ENCODE results near the gene SLC9A6.
"Not testable (repeated sequence)": the region's sequence is repeated elsewhere in the genome, so short reads cannot be mapped to it uniquely, and the experiment has no call there.

SLC9A6 gene

DNA sequence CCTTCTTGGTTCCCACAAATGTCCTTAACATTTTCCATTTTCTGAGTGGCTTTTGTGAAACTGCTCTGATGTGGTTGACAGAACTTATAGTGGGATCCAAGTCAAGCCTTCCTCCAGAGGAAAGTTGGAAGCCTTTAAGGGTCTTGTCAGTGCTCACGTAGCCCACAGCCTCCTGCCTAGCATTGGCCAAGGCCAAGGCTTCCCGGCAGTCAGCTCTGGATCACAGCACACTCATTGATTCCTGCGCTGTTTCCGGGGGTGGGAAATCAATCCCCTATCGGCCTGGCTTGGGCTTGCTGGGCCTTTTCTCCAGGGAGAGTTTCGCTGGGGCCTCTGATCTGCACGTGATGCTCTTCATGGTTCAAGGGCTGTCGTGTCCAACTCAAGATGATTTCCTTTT lies 76.1 kb downstream of the SLC9A6 start:
- no peak for DNase-seq (ENCODE audit: low spot score)
- H3K9me3 Mint-ChIP-seq: no peaks in the 10 kb centered on the region
- H3K36me3 Mint-ChIP-seq (ENCODE audit: low read depth): no peaks in the 10 kb centered on the region
- peaks cover 10% of the 10 kb centered on the region for H3K4me1 Mint-ChIP-seq (ENCODE audit: low read depth)
- no peak overlapping the region for H3K27ac Mint-ChIP-seq
- H3K27me3 Mint-ChIP-seq (ENCODE audit: low read depth): no peaks in the 10 kb centered on the region
- no peak overlapping the region for H3K4me3 Mint-ChIP-seq

DNA sequence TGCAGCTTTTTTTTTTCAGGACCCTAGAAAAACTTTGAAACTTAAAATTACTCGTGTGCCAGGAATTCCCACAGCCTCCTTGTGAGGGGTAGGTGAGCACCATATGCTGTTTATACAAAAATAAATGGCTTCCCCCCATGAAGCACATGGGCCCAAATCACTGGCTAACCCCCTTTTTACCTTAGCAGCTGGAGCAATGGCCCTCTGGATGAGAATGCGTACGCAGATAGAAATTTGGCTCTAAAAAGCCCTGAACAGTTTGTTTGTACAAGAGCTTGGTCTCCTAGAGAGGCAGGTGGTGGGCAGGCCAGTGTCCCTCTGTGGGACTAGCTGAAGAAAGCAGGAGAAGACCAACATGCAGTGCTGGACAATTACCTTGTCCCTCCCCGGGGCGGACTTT lies 76.5 kb downstream of the SLC9A6 start:
- Mint-ChIP-seq H3K27ac (no peak overlapping the region), H3K4me3 (no peak overlapping the region), H3K4me1 (ENCODE audit: low read depth) (peaks cover 7% of the 10 kb centered on the region), H3K36me3 (ENCODE audit: low read depth) (no peaks in the 10 kb centered on the region), H3K9me3 (no peaks in the 10 kb centered on the region), H3K27me3 (ENCODE audit: low read depth) (no peaks in the 10 kb centered on the region)
- no peak for DNase-seq (ENCODE audit: low spot score)

DNA sequence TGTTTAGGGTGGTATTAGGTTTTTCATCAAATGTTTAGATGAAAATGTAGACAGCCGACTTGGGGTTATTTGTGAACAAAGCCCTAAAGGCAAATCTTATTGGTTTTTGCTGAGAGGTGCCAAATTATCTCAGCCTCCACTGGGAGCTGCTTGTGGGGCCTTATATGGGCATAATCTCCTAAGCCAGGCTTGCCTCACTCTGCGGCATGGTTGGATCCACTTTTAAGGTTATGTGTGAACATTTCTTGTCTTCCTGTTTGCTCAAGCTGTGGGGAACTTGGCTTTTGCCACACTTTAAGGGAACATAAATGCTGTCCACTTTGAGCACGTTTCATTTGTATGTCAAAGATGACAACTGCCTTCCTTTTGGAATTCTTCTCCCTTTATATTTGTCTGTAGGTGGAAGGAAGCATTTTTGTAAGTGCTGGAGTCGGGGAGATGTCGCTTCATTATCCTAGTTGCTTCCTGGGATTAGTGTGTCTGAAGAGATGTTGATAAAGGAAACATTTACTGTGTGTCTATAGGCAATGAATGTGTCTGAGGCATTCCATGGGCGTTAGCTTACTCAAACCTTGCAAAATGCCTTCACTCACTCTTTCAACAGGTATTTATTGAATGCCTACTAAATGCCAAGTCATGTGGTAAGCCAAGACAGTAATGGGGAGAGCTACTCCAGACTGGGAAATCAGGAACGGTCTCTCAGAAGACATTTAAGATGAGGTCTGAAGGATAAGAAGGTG lies 78.3 kb downstream of the SLC9A6 start:
- no peaks in the 10 kb centered on the region for H3K36me3 Mint-ChIP-seq (ENCODE audit: low read depth)
- no peak for DNase-seq (ENCODE audit: low spot score)
- no peak overlapping the region for H3K27ac Mint-ChIP-seq
- H3K4me1 Mint-ChIP-seq (ENCODE audit: low read depth): peaks cover 6% of the 10 kb centered on the region
- H3K27me3 Mint-ChIP-seq (ENCODE audit: low read depth): no peaks in the 10 kb centered on the region
- H3K4me3 Mint-ChIP-seq: no peak overlapping the region
- no peaks in the 10 kb centered on the region for H3K9me3 Mint-ChIP-seq

DNA sequence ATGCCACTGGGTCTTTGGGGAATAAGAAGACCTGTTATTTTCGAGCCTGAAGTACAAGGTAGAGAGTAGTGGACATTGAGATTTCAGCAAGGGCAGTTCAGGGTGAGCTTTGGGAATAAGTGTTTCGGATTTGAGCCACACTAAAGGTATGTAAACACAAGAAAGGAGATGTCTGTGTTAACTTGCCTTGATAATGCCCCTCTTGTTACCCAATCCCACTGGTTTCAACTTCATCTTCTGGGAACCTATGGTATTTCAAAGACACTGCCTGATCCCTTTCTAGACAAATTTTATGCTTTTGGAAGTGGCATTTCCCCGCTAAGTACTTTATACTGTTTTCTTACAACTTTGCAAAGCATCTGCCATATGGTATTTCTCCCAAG lies 79.4 kb downstream of the SLC9A6 start:
- Mint-ChIP-seq H3K4me1 (ENCODE audit: low read depth) (peaks cover 6% of the 10 kb centered on the region), H3K4me3 (peak overlapping the region; percentile 18)

DNA sequence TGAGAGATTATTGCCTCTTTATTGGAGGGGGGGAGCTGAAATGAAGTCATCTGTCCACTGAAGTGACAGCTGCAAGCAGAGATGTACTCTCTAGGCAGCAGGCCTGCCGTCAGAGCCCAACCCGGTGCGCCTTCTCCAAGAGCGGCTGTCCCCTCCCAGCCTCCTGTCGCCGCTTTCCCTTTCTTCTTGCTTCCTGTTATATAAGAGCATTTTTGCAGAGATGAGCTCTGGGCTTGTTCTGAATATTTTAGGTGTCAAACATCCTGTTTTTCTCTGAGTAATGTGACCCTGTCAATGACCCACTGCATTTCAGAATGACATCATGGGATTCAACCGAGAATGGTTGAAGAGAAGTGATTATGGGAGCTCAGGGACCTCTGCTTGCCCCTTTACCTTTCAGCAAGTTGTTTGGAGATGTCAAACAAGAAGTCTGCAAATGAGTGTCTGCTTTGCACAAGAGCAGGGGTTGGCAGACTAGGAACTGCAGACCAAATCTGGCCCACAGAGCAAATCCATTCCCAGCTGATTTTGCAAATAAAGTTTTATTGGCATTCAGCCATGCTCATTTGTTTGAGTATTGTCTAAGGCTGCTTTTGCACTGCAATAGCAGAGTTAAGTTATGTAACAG lies 79.9 kb downstream of the SLC9A6 start:
- H3K27ac Mint-ChIP-seq: peak overlapping the region; percentile 36
- H3K27me3 Mint-ChIP-seq (ENCODE audit: low read depth): no peaks in the 10 kb centered on the region
- no peaks in the 10 kb centered on the region for H3K9me3 Mint-ChIP-seq
- no peak for DNase-seq (ENCODE audit: low spot score)
- H3K36me3 Mint-ChIP-seq (ENCODE audit: low read depth): no peaks in the 10 kb centered on the region
- peak overlapping the region; percentile 18 for H3K4me3 Mint-ChIP-seq
- H3K4me1 Mint-ChIP-seq (ENCODE audit: low read depth): peaks cover 6% of the 10 kb centered on the region

More for the DNA sequence above, 79.4 kb downstream of the SLC9A6 start:
- Mint-ChIP-seq H3K36me3 (ENCODE audit: low read depth) (no peaks in the 10 kb centered on the region), H3K27ac (peak overlapping the region; percentile 36), H3K9me3 (no peaks in the 10 kb centered on the region), H3K27me3 (ENCODE audit: low read depth) (no peaks in the 10 kb centered on the region)
- DNase-seq (ENCODE audit: low spot score): no peak

DNA sequence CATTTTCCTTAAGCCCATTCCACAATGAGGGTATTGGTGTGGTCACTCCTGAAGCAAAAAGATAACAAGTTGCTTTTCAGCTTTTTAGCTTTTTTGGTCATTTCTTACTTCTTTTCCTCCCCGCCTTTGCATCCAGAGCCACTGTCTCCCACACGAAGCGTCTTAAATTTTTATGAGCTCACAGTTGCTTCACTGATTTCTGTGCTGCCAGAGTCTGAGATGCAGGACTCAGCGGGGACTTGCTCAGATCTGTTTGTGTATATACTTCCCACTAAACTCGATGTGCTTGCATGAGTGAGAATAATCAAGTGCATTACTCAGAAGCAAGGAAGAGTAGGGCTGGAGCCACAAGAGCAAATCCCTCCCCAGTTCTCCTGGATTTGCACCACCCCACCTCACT lies 81.9 kb downstream of the SLC9A6 start:
- Mint-ChIP-seq H3K9me3 (no peaks in the 10 kb centered on the region), H3K4me3 (no peak overlapping the region), H3K27ac (no peak overlapping the region), H3K27me3 (ENCODE audit: low read depth) (no peaks in the 10 kb centered on the region), H3K36me3 (ENCODE audit: low read depth) (no peaks in the 10 kb centered on the region), H3K4me1 (ENCODE audit: low read depth) (peaks cover 15% of the 10 kb centered on the region)
- DNase-seq (ENCODE audit: low spot score): no peak

DNA sequence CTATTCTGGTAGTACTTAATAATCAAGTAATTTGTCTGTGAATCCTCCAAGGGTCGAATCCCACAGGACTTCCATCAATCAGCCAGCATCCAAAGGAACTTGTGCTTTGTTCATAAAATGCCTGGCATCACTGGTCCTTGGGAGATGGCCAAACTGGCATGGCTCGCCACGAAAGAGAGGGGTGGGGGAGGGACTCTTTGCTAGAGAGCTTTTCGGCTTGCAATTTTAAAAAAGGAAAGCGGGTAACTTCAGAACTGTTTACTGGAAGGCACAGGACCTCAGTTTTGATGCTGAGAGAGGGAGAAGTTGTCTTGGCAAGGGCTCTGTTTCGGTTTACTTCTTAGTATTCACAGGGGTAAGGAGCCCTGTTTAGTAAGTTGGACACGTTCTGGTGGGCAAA lies 82.7 kb downstream of the SLC9A6 start:
- H3K4me3 Mint-ChIP-seq: no peak overlapping the region
- H3K36me3 Mint-ChIP-seq (ENCODE audit: low read depth): no peaks in the 10 kb centered on the region
- H3K27me3 Mint-ChIP-seq (ENCODE audit: low read depth): no peaks in the 10 kb centered on the region
- no peak for DNase-seq (ENCODE audit: low spot score)
- H3K4me1 Mint-ChIP-seq (ENCODE audit: low read depth): peaks cover 15% of the 10 kb centered on the region
- no peak overlapping the region for H3K27ac Mint-ChIP-seq
- no peaks in the 10 kb centered on the region for H3K9me3 Mint-ChIP-seq

DNA sequence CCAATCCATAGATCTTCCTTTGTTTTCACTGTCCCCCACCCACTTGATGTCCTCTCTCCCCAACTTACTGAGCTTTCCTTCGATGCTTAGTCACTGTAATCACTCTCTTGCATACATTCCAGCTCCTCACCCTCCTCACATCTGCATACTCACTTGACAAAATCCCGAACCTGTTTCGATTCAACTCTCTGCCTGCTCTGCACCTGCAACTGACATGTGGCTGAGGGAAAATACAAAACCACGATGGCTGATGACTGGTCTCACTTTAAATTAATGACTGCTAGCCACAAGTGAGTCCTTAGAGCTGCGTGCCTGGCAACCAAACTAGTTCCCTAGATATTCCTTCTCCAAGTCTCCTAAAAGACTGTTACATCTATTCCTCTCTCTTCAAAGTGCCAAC lies 91.7 kb downstream of the SLC9A6 start:
- H3K4me1 Mint-ChIP-seq (ENCODE audit: low read depth): no peaks in the 10 kb centered on the region
- H3K4me3 Mint-ChIP-seq: no peak overlapping the region

DNA sequence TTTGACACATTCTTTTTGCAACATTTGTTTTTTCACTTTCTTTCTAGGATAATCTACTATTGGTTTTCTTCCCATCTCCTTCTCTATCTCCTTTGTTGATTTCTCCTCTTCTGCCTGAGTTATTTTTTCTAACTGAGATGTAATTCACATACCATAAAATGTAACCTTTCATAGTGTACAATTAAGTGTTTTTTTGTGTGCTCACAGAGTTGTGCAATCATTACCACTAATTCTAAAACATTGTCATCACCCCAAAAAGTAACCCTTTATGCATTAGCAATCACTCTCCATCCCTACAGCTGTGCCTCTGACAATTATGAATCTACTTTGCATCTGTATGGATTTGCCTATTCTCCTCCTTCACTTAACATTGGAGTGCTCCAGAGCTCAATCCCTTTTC lies 95.5 kb downstream of the SLC9A6 start:
- DNase-seq (ENCODE audit: low spot score): no peak
- Mint-ChIP-seq H3K9me3 (no peaks in the 10 kb centered on the region), H3K4me3 (no peak overlapping the region), H3K4me1 (ENCODE audit: low read depth) (no peaks in the 10 kb centered on the region), H3K27me3 (ENCODE audit: low read depth) (peaks cover 20% of the 10 kb centered on the region), H3K36me3 (ENCODE audit: low read depth) (no peaks in the 10 kb centered on the region), H3K27ac (no peak overlapping the region)

More for the DNA sequence above, 91.7 kb downstream of the SLC9A6 start:
- Mint-ChIP-seq H3K27ac (no peak overlapping the region), H3K9me3 (no peaks in the 10 kb centered on the region), H3K27me3 (ENCODE audit: low read depth) (peaks cover 20% of the 10 kb centered on the region), H3K36me3 (ENCODE audit: low read depth) (no peaks in the 10 kb centered on the region)
- DNase-seq (ENCODE audit: low spot score): no peak

DNA sequence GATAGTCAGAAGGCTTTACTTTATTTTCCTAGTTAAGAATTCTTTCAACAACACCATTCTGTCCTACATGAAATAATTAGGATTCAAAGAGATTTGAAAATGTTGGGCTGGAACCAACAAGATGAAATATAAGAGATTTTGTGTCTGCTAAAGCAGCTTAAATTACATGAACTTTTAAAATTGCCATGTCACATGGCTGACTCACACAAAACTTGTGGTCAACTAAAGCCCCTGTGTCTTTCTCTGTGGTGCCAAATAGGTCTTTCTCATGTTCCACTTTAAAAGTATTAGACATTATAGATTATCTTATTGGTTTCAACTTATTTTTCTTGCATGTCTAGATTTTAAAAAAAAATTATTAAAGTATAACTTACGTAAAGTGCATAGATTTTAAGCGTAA lies 101.3 kb downstream of the SLC9A6 start:
- H3K9me3 Mint-ChIP-seq: no peaks in the 10 kb centered on the region
- DNase-seq (ENCODE audit: low spot score): no peak
- H3K27me3 Mint-ChIP-seq (ENCODE audit: low read depth): peaks cover 3% of the 10 kb centered on the region
- no peak overlapping the region for H3K27ac Mint-ChIP-seq
- no peaks in the 10 kb centered on the region for H3K36me3 Mint-ChIP-seq (ENCODE audit: low read depth)
- H3K4me1 Mint-ChIP-seq (ENCODE audit: low read depth): no peaks in the 10 kb centered on the region
- no peak overlapping the region for H3K4me3 Mint-ChIP-seq

DNA sequence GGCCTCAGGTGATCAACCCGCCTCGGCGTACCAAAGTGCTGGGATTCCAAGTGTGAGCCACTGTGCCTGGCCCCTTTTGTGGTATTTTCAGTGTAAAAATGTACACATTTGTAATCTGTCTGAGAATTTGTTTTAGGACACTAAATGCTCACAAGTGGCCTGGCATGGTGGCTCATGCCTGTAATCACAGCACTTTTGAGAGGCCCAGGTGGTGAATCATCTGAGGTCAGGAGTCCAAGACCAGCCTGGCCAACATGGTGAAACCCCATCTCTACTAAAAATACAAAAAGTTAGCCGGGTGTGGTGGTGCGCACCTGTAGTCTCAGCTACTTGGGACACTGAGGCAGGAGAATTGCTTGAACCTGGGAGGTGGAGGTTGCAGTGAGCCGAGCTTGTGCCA lies 106.7 kb downstream of the SLC9A6 start:
- H3K27ac Mint-ChIP-seq; H3K27me3 Mint-ChIP-seq (ENCODE audit: low read depth): not testable (repeated sequence)

DNA sequence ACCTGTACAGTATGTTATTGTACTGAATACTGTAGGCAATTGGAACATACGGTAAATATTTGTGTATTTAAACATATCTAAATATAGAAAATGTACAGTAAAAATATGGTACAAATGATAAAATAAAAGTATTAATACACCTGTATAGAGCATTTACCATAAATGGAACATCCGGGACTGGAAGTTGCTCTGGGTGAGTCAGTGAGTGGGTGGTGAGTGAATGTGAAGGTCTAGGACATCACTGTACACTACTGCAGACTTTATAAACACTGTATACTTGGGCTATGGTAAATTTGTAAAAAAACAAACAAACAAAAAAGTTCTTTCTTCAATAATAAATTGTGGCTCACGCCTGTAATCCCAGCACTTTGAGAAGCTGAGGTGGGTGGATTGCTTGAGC lies 109.7 kb downstream of the SLC9A6 start:
- Mint-ChIP-seq H3K4me3 (no peak overlapping the region), H3K27me3 (ENCODE audit: low read depth) (peaks cover 3% of the 10 kb centered on the region), H3K36me3 (ENCODE audit: low read depth) (no peaks in the 10 kb centered on the region), H3K4me1 (ENCODE audit: low read depth) (no peaks in the 10 kb centered on the region), H3K27ac (no peak overlapping the region), H3K9me3 (no peaks in the 10 kb centered on the region)
- DNase-seq (ENCODE audit: low spot score): no peak

More for the DNA sequence above, 106.7 kb downstream of the SLC9A6 start:
- not testable (repeated sequence) for H3K36me3 Mint-ChIP-seq (ENCODE audit: low read depth); DNase-seq (ENCODE audit: low spot score); H3K9me3 Mint-ChIP-seq; H3K4me1 Mint-ChIP-seq (ENCODE audit: low read depth); H3K4me3 Mint-ChIP-seq

Data from T-helper 2 cell treated with Interferon-gamma antibody and Interleukin-4, amounts not matched to agents 5 μg/mL and 100 μg/mL, for 36 hours (primary cell).